HEK293 (cell line): ENCODE results near the gene PEAK3.

Experiments
- CTCF ChIA-PET: fragments of 350-600 bp; formaldehyde crosslinking; extraction: SDS; loops from one replicate; lab custom pipeline; 2021; ENCODE audit warnings: antibody characterized with exemption; lab: Yijun Ruan, JAX
- POLR2A ChIA-PET: fragments of 300-600 bp; formaldehyde crosslinking; extraction: SDS; loops from one replicate; lab custom pipeline; 2020; ENCODE audit warnings: antibody characterized with exemption, inconsistent platforms; lab: Yijun Ruan, JAX
- H3K27ac ChIP-seq: fragments of 200-500 bp; sonication (Bioruptor generic); 2 replicates; pipeline ENCODE4 v1.5.1; 2014; ENCODE audit warnings: low read depth, low read length, control low read depth, inconsistent platforms; ENCODE audit errors: extremely low read depth
- H3K36me3 ChIP-seq, 2 experiments: fragments of 200-500 bp in 1 of 2; sonication (Bioruptor generic) in 1 of 2; 1 replicate in 1 of 2; 2 replicates in 1 of 2; pipeline ENCODE4 v1.5.1; 2014 to 2017; ENCODE audit warnings: inconsistent platforms in 2 of 2, low read length in 2 of 2; ENCODE audit not compliant: control insufficient read depth in 2 of 2, insufficient read depth in 1 of 2
- H3K4me1 ChIP-seq: fragments of 200-500 bp; sonication (Bioruptor generic); 2 replicates; pipeline ENCODE4 v1.5.1; 2014; ENCODE audit warnings: mild to moderate bottlenecking, low read length, inconsistent platforms; ENCODE audit not compliant: control insufficient read depth, insufficient read depth
- H3K4me3 ChIP-seq: 2 replicates; pipeline ENCODE4 v1.5.1; 2011; ENCODE audit warnings: low read depth, mild to moderate bottlenecking, control low read depth, low read length, moderate library complexity
- H3K9me3 ChIP-seq: fragments of 200-500 bp; sonication (Bioruptor generic); 2 replicates; pipeline ENCODE4 v1.5.1; 2014; ENCODE audit warnings: low read depth, low read length, inconsistent platforms; ENCODE audit not compliant: control insufficient read depth, insufficient read depth
- KLF10 ChIP-seq: fragments of 450-650 bp; IDR thresholded peaks from 2 replicates; pipeline ENCODE4 v1.5.1; 2018; ENCODE audit warnings: missing biosample characterization, mild to moderate bottlenecking, missing genetic modification characterization
- KLF8 ChIP-seq: fragments of 450-650 bp; formaldehyde crosslinking; IDR thresholded peaks from 2 replicates; pipeline ENCODE4 v1.5.1; 2016; ENCODE audit warnings: missing biosample characterization, missing genetic modification characterization
- MZF1 ChIP-seq: fragments of 450-650 bp; formaldehyde crosslinking; IDR thresholded peaks from 2 replicates; pipeline ENCODE4 v1.5.1; 2017; ENCODE audit warnings: missing biosample characterization, missing genetic modification characterization, borderline replicate concordance
- PRDM1 ChIP-seq: fragments of 450-650 bp; formaldehyde crosslinking; IDR thresholded peaks from 2 replicates; pipeline ENCODE4; 2016; ENCODE audit warnings: missing biosample characterization, missing genetic modification characterization
- RBAK ChIP-seq: fragments of 450-650 bp; formaldehyde crosslinking; IDR thresholded peaks from 2 replicates; pipeline ENCODE4 v1.5.1; 2016; ENCODE audit warnings: missing biosample characterization, missing genetic modification characterization
- ZBTB17 ChIP-seq: fragments of 450-650 bp; formaldehyde crosslinking; IDR thresholded peaks from 2 replicates; pipeline ENCODE4 v1.5.1; 2016; ENCODE audit warnings: missing biosample characterization, missing genetic modification characterization
- ZEB2 ChIP-seq: fragments of 450-650 bp; formaldehyde crosslinking; IDR thresholded peaks from 2 replicates; pipeline ENCODE4 v1.5.1; 2016; ENCODE audit warnings: missing biosample characterization, missing genetic modification characterization
- ZFP69B ChIP-seq: fragments of 450-650 bp; formaldehyde crosslinking; IDR thresholded peaks from 2 replicates; pipeline ENCODE4 v1.5.1; 2016; ENCODE audit warnings: missing biosample characterization, missing genetic modification characterization
- ZNF133 ChIP-seq: fragments of 450-650 bp; formaldehyde crosslinking; IDR thresholded peaks from 2 replicates; pipeline ENCODE4 v1.5.1; 2016; ENCODE audit warnings: missing biosample characterization, missing genetic modification characterization
- ZNF138 ChIP-seq: fragments of 450-650 bp; formaldehyde crosslinking; IDR thresholded peaks from 2 replicates; pipeline ENCODE4 v1.5.1; 2016; ENCODE audit warnings: missing biosample characterization, missing genetic modification characterization, borderline replicate concordance
- ZNF274 ChIP-seq, 2 experiments: fragments of 200-500 bp in 1 of 2; fragments of 450-650 bp in 1 of 2; sonication (Bioruptor generic) in 1 of 2; formaldehyde crosslinking in 1 of 2; IDR thresholded peaks; 2 replicates each; pipeline versions ENCODE4 v1.5.1 to v1.6.1; 2014 to 2016; ENCODE audit warnings: borderline replicate concordance in 1 of 2, inconsistent platforms in 1 of 2, low read length in 1 of 2, missing biosample characterization in 1 of 2, missing genetic modification characterization in 1 of 2
- ZNF354C ChIP-seq: fragments of 450-650 bp; formaldehyde crosslinking; IDR thresholded peaks from 2 replicates; pipeline ENCODE4 v1.5.1; 2016; ENCODE audit warnings: missing biosample characterization, missing genetic modification characterization, low read depth, borderline replicate concordance
- ZNF514 ChIP-seq: fragments of 450-650 bp; formaldehyde crosslinking; IDR thresholded peaks from 2 replicates; pipeline ENCODE4 v1.5.1; 2016; ENCODE audit warnings: missing biosample characterization, missing genetic modification characterization
- ZNF585B ChIP-seq: fragments of 450-650 bp; formaldehyde crosslinking; IDR thresholded peaks from 2 replicates; pipeline ENCODE4 v1.5.1; 2016; ENCODE audit warnings: missing biosample characterization, missing genetic modification characterization
- ZNF600 ChIP-seq: fragments of 450-650 bp; formaldehyde crosslinking; IDR thresholded peaks from 2 replicates; pipeline ENCODE4 v1.5.1; 2016; ENCODE audit warnings: missing biosample characterization, missing genetic modification characterization
- ZNF623 ChIP-seq: fragments of 450-650 bp; formaldehyde crosslinking; IDR thresholded peaks from 2 replicates; pipeline ENCODE4 v1.5.1; 2016; ENCODE audit warnings: missing biosample characterization, missing genetic modification characterization
- ZNF629 ChIP-seq: fragments of 450-650 bp; formaldehyde crosslinking; IDR thresholded peaks from 2 replicates; pipeline ENCODE4 v1.5.1; 2017; ENCODE audit warnings: missing biosample characterization, missing genetic modification characterization
- ZNF830 ChIP-seq: fragments of 450-650 bp; IDR thresholded peaks from 2 replicates; pipeline ENCODE4 v1.5.0; 2018; ENCODE audit warnings: missing biosample characterization, missing genetic modification characterization, low read depth, mild to moderate bottlenecking, moderate library complexity
- TF ChIP-seq, protein P1 (sequence below): fragments of 450-650 bp; formaldehyde crosslinking; IDR thresholded peaks from 2 replicates; pipeline ENCODE4 v1.5.1; 2016; ENCODE audit warnings: missing biosample characterization, missing genetic modification characterization
- TF ChIP-seq, protein P2 (sequence below): fragments of 450-650 bp; formaldehyde crosslinking; IDR thresholded peaks from 2 replicates; pipeline ENCODE4 v1.5.1; 2016; ENCODE audit warnings: missing biosample characterization, missing genetic modification characterization
- TF ChIP-seq, protein P3 (sequence below): fragments of 450-650 bp; formaldehyde crosslinking; IDR thresholded peaks from 2 replicates; pipeline ENCODE4 v1.5.1; 2016; ENCODE audit warnings: missing biosample characterization, missing genetic modification characterization
- TF ChIP-seq, protein P4 (sequence below): fragments of 450-650 bp; formaldehyde crosslinking; IDR thresholded peaks from 2 replicates; pipeline ENCODE4 v1.5.1; 2016; ENCODE audit warnings: missing biosample characterization, missing genetic modification characterization
- TF ChIP-seq, protein P5 (sequence below): fragments of 450-650 bp; formaldehyde crosslinking; IDR thresholded peaks from 2 replicates; pipeline ENCODE4 v1.5.1; 2016; ENCODE audit warnings: missing biosample characterization, missing genetic modification characterization

PEAK3 gene

DNA sequence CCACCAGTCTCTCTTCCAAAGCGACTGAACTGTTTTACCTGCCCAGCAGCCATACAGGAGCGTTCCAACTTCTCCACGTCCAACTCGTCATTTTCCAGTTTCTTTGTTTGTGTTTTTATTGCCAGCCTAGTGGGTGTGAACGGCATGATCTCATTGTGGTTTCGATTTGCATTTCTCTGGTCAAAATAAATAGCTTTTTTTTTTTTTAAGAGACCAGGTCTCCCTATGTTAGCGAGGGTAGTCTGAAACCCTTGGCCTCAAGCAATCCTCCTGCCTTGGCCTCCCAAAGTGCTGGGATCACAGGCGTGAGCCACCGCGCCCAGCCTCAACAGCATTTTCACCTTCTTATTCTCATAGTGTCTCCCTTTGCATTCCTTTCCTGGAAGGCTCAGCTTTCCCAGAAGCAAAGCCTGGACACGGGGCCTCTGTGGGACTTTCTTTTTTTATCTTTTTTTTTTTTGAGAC, 21.6 kb downstream of the PEAK3 start (continued):
- TF ChIP-seq, protein P1, sequence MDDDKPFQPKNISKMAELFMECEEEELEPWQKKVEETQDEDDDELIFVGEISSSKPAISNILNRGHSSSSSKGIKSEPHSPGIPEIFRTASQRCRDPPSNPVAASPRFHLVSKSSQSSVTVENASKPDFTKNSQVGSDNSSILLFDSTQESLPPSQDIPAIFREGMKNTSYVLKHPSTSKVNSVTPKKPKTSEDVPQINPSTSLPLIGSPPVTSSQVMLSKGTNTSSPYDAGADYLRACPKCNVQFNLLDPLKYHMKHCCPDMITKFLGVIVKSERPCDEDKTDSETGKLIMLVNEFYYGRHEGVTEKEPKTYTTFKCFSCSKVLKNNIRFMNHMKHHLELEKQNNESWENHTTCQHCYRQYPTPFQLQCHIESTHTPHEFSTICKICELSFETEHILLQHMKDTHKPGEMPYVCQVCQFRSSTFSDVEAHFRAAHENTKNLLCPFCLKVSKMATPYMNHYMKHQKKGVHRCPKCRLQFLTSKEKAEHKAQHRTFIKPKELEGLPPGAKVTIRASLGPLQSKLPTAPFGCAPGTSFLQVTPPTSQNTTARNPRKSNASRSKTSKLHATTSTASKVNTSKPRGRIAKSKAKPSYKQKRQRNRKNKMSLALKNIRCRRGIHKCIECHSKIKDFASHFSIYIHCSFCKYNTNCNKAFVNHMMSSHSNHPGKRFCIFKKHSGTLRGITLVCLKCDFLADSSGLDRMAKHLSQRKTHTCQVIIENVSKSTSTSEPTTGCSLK (tag by site-specific recombination), result no peak
- TF ChIP-seq, protein P2, sequence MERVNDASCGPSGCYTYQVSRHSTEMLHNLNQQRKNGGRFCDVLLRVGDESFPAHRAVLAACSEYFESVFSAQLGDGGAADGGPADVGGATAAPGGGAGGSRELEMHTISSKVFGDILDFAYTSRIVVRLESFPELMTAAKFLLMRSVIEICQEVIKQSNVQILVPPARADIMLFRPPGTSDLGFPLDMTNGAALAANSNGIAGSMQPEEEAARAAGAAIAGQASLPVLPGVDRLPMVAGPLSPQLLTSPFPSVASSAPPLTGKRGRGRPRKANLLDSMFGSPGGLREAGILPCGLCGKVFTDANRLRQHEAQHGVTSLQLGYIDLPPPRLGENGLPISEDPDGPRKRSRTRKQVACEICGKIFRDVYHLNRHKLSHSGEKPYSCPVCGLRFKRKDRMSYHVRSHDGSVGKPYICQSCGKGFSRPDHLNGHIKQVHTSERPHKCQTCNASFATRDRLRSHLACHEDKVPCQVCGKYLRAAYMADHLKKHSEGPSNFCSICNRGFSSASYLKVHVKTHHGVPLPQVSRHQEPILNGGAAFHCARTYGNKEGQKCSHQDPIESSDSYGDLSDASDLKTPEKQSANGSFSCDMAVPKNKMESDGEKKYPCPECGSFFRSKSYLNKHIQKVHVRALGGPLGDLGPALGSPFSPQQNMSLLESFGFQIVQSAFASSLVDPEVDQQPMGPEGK, result 0 out of 2 replicates have a peak, but pooled peaks have one; percentile 21
- TF ChIP-seq ZNF138 (tag by site-specific recombination) (no peak), ZNF354C (no peak), ZNF274 (IDR thresholded peaks at IDR 0.05; ENCODE audit: low read length) (no peak), ZNF274 (tag by site-specific recombination; IDR thresholded peaks at IDR 0.05; ENCODE audit: borderline replicate concordance) (no peak), RBAK (tag by site-specific recombination) (no peak), ZEB2 (tag by site-specific recombination) (0 out of 2 replicates have a peak, but pooled peaks have one; percentile 57), PRDM1 (tag by site-specific recombination) (peak; percentile 84), KLF10 (tag by site-specific recombination) (peak; percentile 91), ZNF514 (tag by site-specific recombination) (no peak), ZNF585B (tag by site-specific recombination) (no peak)

DNA sequence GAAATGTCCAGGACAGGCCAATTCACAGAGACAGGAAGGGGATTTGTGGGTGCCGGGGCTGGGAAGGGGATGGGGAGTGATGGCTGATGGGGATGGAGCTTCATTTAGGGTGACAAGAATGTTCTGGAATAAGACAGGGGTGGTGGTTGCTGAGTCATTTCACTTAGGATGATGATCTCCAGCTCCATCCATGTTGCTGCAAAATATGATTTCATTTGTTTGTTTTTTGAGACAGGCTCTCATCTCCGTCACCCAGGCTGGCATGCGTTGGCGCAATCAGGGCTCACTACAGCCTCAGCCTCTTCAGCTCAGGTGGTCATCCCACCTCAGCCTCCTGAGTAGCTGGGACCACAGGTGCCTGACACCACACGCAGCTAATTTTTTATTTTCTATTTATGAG, 22.6 kb downstream of the PEAK3 start:
- no peaks in the 10 kb centered on the region for H3K36me3 ChIP-seq
- TF ChIP-seq ZNF600 (tag by site-specific recombination) (peak; percentile 92), ZEB2 (tag by site-specific recombination) (peak; percentile 60; the same call in 1 of the 2 replicates), ZFP69B (tag by site-specific recombination) (no peak), ZNF623 (tag by site-specific recombination) (no peak), MZF1 (tag by site-specific recombination) (0 out of 2 replicates have a peak, but pooled peaks have one; percentile 21), ZNF629 (tag by site-specific recombination) (peak; percentile 39), ZBTB17 (tag by site-specific recombination) (peak; percentile 51), ZNF830 (tag by site-specific recombination) (no peak), ZNF133 (no peak), KLF8 (peak; percentile 25; the same call in 1 of the 2 replicates)
- TF ChIP-seq, protein P3, sequence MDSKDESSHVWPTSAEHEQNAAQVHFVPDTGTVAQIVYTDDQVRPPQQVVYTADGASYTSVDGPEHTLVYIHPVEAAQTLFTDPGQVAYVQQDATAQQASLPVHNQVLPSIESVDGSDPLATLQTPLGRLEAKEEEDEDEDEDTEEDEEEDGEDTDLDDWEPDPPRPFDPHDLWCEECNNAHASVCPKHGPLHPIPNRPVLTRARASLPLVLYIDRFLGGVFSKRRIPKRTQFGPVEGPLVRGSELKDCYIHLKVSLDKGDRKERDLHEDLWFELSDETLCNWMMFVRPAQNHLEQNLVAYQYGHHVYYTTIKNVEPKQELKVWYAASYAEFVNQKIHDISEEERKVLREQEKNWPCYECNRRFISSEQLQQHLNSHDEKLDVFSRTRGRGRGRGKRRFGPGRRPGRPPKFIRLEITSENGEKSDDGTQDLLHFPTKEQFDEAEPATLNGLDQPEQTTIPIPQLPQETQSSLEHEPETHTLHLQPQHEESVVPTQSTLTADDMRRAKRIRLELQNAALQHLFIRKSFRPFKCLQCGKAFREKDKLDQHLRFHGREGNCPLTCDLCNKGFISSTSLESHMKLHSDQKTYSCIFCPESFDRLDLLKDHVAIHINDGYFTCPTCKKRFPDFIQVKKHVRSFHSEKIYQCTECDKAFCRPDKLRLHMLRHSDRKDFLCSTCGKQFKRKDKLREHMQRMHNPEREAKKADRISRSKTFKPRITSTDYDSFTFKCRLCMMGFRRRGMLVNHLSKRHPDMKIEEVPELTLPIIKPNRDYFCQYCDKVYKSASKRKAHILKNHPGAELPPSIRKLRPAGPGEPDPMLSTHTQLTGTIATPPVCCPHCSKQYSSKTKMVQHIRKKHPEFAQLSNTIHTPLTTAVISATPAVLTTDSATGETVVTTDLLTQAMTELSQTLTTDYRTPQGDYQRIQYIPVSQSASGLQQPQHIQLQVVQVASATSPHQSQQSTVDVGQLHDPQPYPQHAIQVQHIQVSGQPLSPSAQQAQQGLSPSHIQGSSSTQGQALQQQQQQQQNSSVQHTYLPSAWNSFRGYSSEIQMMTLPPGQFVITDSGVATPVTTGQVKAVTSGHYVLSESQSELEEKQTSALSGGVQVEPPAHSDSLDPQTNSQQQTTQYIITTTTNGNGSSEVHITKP (tag by site-specific recombination), result peak; percentile 69
- TF ChIP-seq, protein P4, sequence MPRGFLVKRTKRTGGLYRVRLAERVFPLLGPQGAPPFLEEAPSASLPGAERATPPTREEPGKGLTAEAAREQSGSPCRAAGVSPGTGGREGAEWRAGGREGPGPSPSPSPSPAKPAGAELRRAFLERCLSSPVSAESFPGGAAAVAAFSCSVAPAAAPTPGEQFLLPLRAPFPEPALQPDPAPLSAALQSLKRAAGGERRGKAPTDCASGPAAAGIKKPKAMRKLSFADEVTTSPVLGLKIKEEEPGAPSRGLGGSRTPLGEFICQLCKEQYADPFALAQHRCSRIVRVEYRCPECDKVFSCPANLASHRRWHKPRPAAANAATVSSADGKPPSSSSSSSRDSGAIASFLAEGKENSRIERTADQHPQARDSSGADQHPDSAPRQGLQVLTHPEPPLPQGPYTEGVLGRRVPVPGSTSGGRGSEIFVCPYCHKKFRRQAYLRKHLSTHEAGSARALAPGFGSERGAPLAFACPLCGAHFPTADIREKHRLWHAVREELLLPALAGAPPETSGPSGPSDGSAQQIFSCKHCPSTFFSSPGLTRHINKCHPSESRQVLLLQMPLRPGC (tag by site-specific recombination), result peak; percentile 33; the same call in 1 of the 2 replicates
- TF ChIP-seq, protein P5, sequence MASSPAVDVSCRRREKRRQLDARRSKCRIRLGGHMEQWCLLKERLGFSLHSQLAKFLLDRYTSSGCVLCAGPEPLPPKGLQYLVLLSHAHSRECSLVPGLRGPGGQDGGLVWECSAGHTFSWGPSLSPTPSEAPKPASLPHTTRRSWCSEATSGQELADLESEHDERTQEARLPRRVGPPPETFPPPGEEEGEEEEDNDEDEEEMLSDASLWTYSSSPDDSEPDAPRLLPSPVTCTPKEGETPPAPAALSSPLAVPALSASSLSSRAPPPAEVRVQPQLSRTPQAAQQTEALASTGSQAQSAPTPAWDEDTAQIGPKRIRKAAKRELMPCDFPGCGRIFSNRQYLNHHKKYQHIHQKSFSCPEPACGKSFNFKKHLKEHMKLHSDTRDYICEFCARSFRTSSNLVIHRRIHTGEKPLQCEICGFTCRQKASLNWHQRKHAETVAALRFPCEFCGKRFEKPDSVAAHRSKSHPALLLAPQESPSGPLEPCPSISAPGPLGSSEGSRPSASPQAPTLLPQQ (tag by site-specific recombination), result 0 out of 2 replicates have a peak, but pooled peaks have one; percentile 19
- H3K4me3 ChIP-seq, result no peak overlapping the region
- POLR2A ChIA-PET, result interaction anchor here (1.0 to 1.9 kb wide), 3 partner anchors 20 to 217 kb away, joined by 3 to 4 read pairs (median 3); partner anchors contain the start of genes GADD45B, LSM7 and SPPL2B
- no peaks in the 10 kb centered on the region for H3K4me1 ChIP-seq
- no peaks in the 10 kb centered on the region for H3K9me3 ChIP-seq
- CTCF ChIA-PET, result interaction anchor here (0.6 to 1.7 kb wide), 6 partner anchors 15 to 387 kb away, joined by 3 to 11 read pairs (median 4); partner anchors contain the start of gene PLEKHJ1
- H3K27ac ChIP-seq, result no peak overlapping the region
